ENCODE results near the gene ZNF174.

ZNF174 gene

DNA sequence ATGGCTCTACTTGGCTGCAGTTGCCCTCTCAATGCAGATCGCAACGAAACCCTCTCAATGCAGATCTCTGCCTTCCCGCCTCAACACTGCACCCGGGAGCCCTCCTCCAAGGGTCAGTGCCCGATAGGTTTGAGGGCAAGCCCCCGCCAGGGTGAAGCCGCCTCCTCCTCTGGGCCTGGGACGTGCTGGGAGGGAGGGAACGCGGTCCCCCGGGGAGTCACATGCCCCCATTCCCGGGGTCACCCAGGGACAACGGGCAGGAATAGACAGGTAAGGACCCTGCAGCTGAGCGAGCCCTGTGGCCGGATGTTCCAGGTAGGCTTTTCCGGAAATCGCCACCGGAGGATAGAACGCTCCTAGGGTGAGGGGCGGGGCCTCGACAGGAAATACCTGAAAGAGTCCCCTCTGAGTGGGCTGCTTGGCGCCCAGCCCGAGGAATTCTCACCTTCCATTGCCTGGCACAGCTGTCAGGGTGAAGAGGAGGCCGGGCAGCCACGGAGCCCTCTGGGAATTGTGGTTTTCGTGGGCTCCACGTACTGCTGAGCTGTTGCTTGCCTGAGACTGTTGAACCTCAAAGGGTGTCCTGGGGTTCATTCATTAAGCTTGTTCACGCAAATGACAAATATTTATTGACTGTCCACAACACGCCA lies 12.8 kb downstream of the ZNF174 start:
- H2AK5ac ChIP-seq (ENCODE audit: low read length, severe bottlenecking), result no peak overlapping the region
- H3K4me3 ChIP-seq (ENCODE audit: insufficient read depth in 1 of 2, low read depth in 1 of 2, low read length in 2 of 2), result no peak overlapping the region
- no peak overlapping the region for H3K4ac ChIP-seq (ENCODE audit: low read depth in 1 of 2, low read length in 2 of 2)
- H3K14ac ChIP-seq (ENCODE audit: low read length in 2 of 2), result no peak overlapping the region
- no peak overlapping the region for H3K9ac ChIP-seq (ENCODE audit: low read length)
- H3K4me1 ChIP-seq (ENCODE audit: control insufficient read depth, insufficient read depth, low read depth, low read length), result no peaks in the 10 kb centered on the region
- H3K79me1 ChIP-seq (replicated peaks; ENCODE audit: low read length, poor library complexity, severe bottlenecking), result peaks cover 4% of the 10 kb centered on the region
- H4K8ac ChIP-seq (ENCODE audit: low read length), result no peak overlapping the region
- no peak overlapping the region for H3K18ac ChIP-seq (ENCODE audit: low read depth in 1 of 2, low read length in 2 of 2)
- peaks cover 72% of the 10 kb centered on the region for H3K9me3 ChIP-seq (ENCODE audit: control insufficient read depth, low read length)
- no peaks in the 10 kb centered on the region for H3K27me3 ChIP-seq (ENCODE audit: control insufficient read depth in 1 of 2, insufficient read depth in 1 of 2, low read length in 2 of 2)
- 91% methylated on average over 29 of the region's 29 CpGs for WGBS
- no peak overlapping the region for H3K23ac ChIP-seq (ENCODE audit: low read length in 2 of 2)
- no peak overlapping the region for H2AFZ ChIP-seq (ENCODE audit: low read depth, low read length)
- no peak overlapping the region for H3K4me2 ChIP-seq (ENCODE audit: low read length, poor library complexity, severe bottlenecking)
- no peak overlapping the region for H2BK12ac ChIP-seq (ENCODE audit: low read length in 2 of 2)
- no peak overlapping the region for H2BK15ac ChIP-seq (ENCODE audit: low read depth, poor library complexity, severe bottlenecking)
- H3K27ac ChIP-seq (ENCODE audit: low read length, poor library complexity, severe bottlenecking), result no peak overlapping the region
- H2BK120ac ChIP-seq (ENCODE audit: low read depth, low read length), result no peak overlapping the region
- no peak for DNase-seq
- H3K36me3 ChIP-seq (ENCODE audit: control insufficient read depth in 1 of 2, insufficient read depth in 2 of 2, low read depth in 1 of 2, low read length in 2 of 2), result peaks cover 12 to 17% of the 10 kb centered on the region in 2 experiments
- H4K91ac ChIP-seq (ENCODE audit: low read length), result no peak overlapping the region
- H2BK5ac ChIP-seq (ENCODE audit: low read depth, low read length, poor library complexity, severe bottlenecking), result no peak overlapping the region

DNA sequence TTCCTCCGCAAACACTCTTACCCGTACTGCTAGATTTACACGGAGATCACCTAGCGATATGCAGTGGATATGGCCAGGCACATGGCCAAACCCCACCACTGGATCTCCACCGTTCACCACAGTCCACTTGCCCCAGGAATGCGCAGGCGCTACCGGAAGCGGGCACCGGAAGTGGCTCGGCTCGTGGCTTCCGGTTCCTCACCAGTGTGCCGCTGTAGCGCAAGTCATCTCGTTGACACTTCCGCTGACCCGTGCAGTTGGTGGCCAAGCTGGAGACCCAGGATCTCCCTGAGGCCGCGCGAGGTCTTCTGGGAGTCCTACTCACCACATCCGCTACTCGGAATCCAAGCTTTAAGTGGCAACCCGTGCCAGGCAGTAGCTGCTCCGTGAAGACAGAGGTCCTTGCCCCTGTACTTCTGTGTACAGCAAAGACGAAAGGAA lies 30.8 kb downstream of the ZNF174 start:
- Histone ChIP-seq H3K23ac (ENCODE audit: low read length in 2 of 2) (no peak overlapping the region), H4K8ac (ENCODE audit: low read length) (no peak overlapping the region), H2AFZ (ENCODE audit: low read depth, low read length) (no peak overlapping the region), H3K36me3 (ENCODE audit: control insufficient read depth in 1 of 2, insufficient read depth in 2 of 2, low read depth in 1 of 2, low read length in 2 of 2) (peaks cover 15 to 36% of the 10 kb centered on the region in 2 experiments), H2BK5ac (ENCODE audit: low read depth, low read length, poor library complexity, severe bottlenecking) (no peak overlapping the region), H3K4ac (ENCODE audit: low read depth in 1 of 2, low read length in 2 of 2) (peak overlapping the region in 1 of 2 experiments; percentile 76), H3K4me2 (ENCODE audit: low read length, poor library complexity, severe bottlenecking) (no peak overlapping the region), H3K18ac (ENCODE audit: low read depth in 1 of 2, low read length in 2 of 2) (no peak overlapping the region), H3K9ac (ENCODE audit: low read length) (no peak overlapping the region), H2BK15ac (ENCODE audit: low read depth, poor library complexity, severe bottlenecking) (no peak overlapping the region), H3K27me3 (ENCODE audit: control insufficient read depth in 1 of 2, insufficient read depth in 1 of 2, low read length in 2 of 2) (no peaks in the 10 kb centered on the region), H3K4me1 (ENCODE audit: control insufficient read depth, insufficient read depth, low read depth, low read length) (no peaks in the 10 kb centered on the region), H4K91ac (ENCODE audit: low read length) (no peak overlapping the region), H2AK5ac (ENCODE audit: low read length, severe bottlenecking) (no peak overlapping the region), H3K4me3 (ENCODE audit: insufficient read depth in 1 of 2, low read depth in 1 of 2, low read length in 2 of 2) (peak overlapping the region in 1 of 2 experiments; percentile 58), H3K79me1 (replicated peaks; ENCODE audit: low read length, poor library complexity, severe bottlenecking) (peaks cover 7% of the 10 kb centered on the region), H3K27ac (ENCODE audit: low read length, poor library complexity, severe bottlenecking) (no peak overlapping the region), H2BK120ac (ENCODE audit: low read depth, low read length) (no peak overlapping the region), H3K9me3 (ENCODE audit: control insufficient read depth, low read length) (peaks cover 8% of the 10 kb centered on the region), H2BK12ac (ENCODE audit: low read length in 2 of 2) (no peak overlapping the region), H3K14ac (ENCODE audit: low read length in 2 of 2) (no peak overlapping the region)
- DNase-seq, result no peak
- 95% methylated on average over 26 of the region's 26 CpGs for WGBS

DNA sequence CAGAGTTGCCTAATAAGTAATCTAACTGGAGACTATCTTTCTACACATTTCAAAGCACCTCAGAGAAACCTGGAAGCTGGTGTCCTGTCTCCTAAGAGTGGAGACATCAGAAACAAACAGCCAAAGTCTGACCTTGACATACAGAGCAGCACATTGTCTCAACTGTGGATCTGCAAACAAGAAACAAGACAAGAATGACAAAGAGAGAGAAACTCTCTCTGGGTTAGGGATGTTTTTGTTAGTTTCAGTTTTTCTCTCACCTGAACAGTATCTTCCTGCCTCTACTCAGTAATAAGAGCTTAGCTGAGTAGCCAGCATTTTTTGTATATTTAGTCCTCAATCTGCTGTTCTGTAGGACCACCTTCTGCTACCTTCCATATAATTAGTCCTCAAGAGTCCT lies 33.4 kb downstream of the ZNF174 start:
- H2BK15ac ChIP-seq (ENCODE audit: low read depth, poor library complexity, severe bottlenecking), result no peak overlapping the region
- H2AK5ac ChIP-seq (ENCODE audit: low read length, severe bottlenecking), result no peak overlapping the region
- H2BK5ac ChIP-seq (ENCODE audit: low read depth, low read length, poor library complexity, severe bottlenecking), result no peak overlapping the region
- peaks cover 16 to 50% of the 10 kb centered on the region in 2 experiments for H3K36me3 ChIP-seq (ENCODE audit: control insufficient read depth in 1 of 2, insufficient read depth in 2 of 2, low read depth in 1 of 2, low read length in 2 of 2)
- no peak overlapping the region for H2BK12ac ChIP-seq (ENCODE audit: low read length in 2 of 2)
- H2BK120ac ChIP-seq (ENCODE audit: low read depth, low read length), result no peak overlapping the region
- H3K14ac ChIP-seq (ENCODE audit: low read length in 2 of 2), result no peak overlapping the region
- DNase-seq, result no peak
- H3K4me1 ChIP-seq (ENCODE audit: control insufficient read depth, insufficient read depth, low read depth, low read length), result no peaks in the 10 kb centered on the region
- no peak overlapping the region for H4K91ac ChIP-seq (ENCODE audit: low read length)
- H3K4ac ChIP-seq (ENCODE audit: low read depth in 1 of 2, low read length in 2 of 2), result no peak overlapping the region
- H3K27me3 ChIP-seq (ENCODE audit: control insufficient read depth in 1 of 2, insufficient read depth in 1 of 2, low read length in 2 of 2), result no peaks in the 10 kb centered on the region
- no peak overlapping the region for H2AFZ ChIP-seq (ENCODE audit: low read depth, low read length)
- H3K9me3 ChIP-seq (ENCODE audit: control insufficient read depth, low read length), result peaks cover 17% of the 10 kb centered on the region
- no peak overlapping the region for H3K4me2 ChIP-seq (ENCODE audit: low read length, poor library complexity, severe bottlenecking)
- H3K79me1 ChIP-seq (replicated peaks; ENCODE audit: low read length, poor library complexity, severe bottlenecking), result peaks cover 11% of the 10 kb centered on the region
- H4K8ac ChIP-seq (ENCODE audit: low read length), result no peak overlapping the region
- no peak overlapping the region for H3K18ac ChIP-seq (ENCODE audit: low read depth in 1 of 2, low read length in 2 of 2)
- H3K23ac ChIP-seq (ENCODE audit: low read length in 2 of 2), result no peak overlapping the region
- H3K9ac ChIP-seq (ENCODE audit: low read length), result no peak overlapping the region
- H3K27ac ChIP-seq (ENCODE audit: low read length, poor library complexity, severe bottlenecking), result no peak overlapping the region
- no peak overlapping the region for H3K4me3 ChIP-seq (ENCODE audit: insufficient read depth in 1 of 2, low read depth in 1 of 2, low read length in 2 of 2)

DNA sequence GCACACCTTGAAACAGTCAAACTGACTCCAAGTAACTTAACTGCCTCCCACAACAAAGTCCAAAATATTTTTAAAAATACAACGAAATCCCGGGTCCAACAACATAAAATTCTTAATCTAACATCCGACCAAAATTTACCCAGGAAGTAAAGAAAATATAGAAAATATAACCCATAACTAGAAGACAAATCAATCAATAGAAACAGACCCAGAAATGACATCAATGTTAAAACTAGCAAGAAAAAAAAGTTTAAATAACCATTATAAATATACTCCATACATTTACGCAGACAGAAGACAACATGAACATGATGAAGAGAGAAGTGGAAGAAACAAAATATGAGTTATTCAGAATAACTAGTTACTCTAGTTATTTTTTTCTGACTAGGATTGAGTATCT lies 38.6 kb downstream of the ZNF174 start:
- no peak overlapping the region for H3K18ac ChIP-seq (ENCODE audit: low read depth in 1 of 2, low read length in 2 of 2)
- WGBS, result 95% methylated on average over 3 of the region's 4 CpGs
- no peak overlapping the region for H3K4me2 ChIP-seq (ENCODE audit: low read length, poor library complexity, severe bottlenecking)
- H3K14ac ChIP-seq (ENCODE audit: low read length in 2 of 2), result no peak overlapping the region
- H3K4me3 ChIP-seq (ENCODE audit: insufficient read depth in 1 of 2, low read depth in 1 of 2, low read length in 2 of 2), result no peak overlapping the region
- H3K27me3 ChIP-seq (ENCODE audit: control insufficient read depth in 1 of 2, insufficient read depth in 1 of 2, low read length in 2 of 2), result no peaks in the 10 kb centered on the region
- H2BK12ac ChIP-seq (ENCODE audit: low read length in 2 of 2), result no peak overlapping the region
- H2BK5ac ChIP-seq (ENCODE audit: low read depth, low read length, poor library complexity, severe bottlenecking), result no peak overlapping the region
- no peak overlapping the region for H4K91ac ChIP-seq (ENCODE audit: low read length)
- H4K8ac ChIP-seq (ENCODE audit: low read length), result no peak overlapping the region
- H2AK5ac ChIP-seq (ENCODE audit: low read length, severe bottlenecking), result no peak overlapping the region
- H3K23ac ChIP-seq (ENCODE audit: low read length in 2 of 2), result no peak overlapping the region
- no peak overlapping the region for H3K4ac ChIP-seq (ENCODE audit: low read depth in 1 of 2, low read length in 2 of 2)
- peaks cover 9 to 38% of the 10 kb centered on the region in 2 experiments for H3K36me3 ChIP-seq (ENCODE audit: control insufficient read depth in 1 of 2, insufficient read depth in 2 of 2, low read depth in 1 of 2, low read length in 2 of 2)
- peaks cover 5% of the 10 kb centered on the region for H3K79me1 ChIP-seq (replicated peaks; ENCODE audit: low read length, poor library complexity, severe bottlenecking)
- H2AFZ ChIP-seq (ENCODE audit: low read depth, low read length), result no peak overlapping the region
- H3K4me1 ChIP-seq (ENCODE audit: control insufficient read depth, insufficient read depth, low read depth, low read length), result peaks cover 1% of the 10 kb centered on the region
- no peak overlapping the region for H3K9ac ChIP-seq (ENCODE audit: low read length)
- no peak overlapping the region for H2BK120ac ChIP-seq (ENCODE audit: low read depth, low read length)
- H3K27ac ChIP-seq (ENCODE audit: low read length, poor library complexity, severe bottlenecking), result no peak overlapping the region
- no peak overlapping the region for H2BK15ac ChIP-seq (ENCODE audit: low read depth, poor library complexity, severe bottlenecking)
- DNase-seq, result no peak
- peaks cover 19% of the 10 kb centered on the region for H3K9me3 ChIP-seq (ENCODE audit: control insufficient read depth, low read length)

Measured in mesenchymal stem cell (in vitro differentiated cells and primary cell).